H1 (cell line): Measurements from ENCODE around the gene MRPS9. TPM values are rescaled to one million over a fixed set of nuclear protein-coding genes. Genes with fewer than 3 reads are reported as not detected.

Source experiments
- CTCF ChIA-PET: fragments of 300-600 bp; sonication (Branson Sonifier 250); formaldehyde crosslinking; loops from one replicate; lab custom pipeline; 2021; ENCODE audit not compliant: partially characterized antibody; lab: Charles Lee
- POLR2A ChIA-PET: fragments of 300-600 bp; sonication (Branson Sonifier 250); formaldehyde crosslinking; loops from one replicate; lab custom pipeline; 2021; ENCODE audit warnings: inconsistent platforms; ENCODE audit not compliant: partially characterized antibody; lab: Charles Lee
- DNase-seq, 2 experiments: peaks; one replicate each; pipeline versions ENCODE4 v3.0.0 to v3.0.0-alpha.2; 2010 to 2022; ENCODE audit warnings: low spot score in 2 of 2, low read depth in 1 of 2, mixed read lengths in 1 of 2
- FAIRE-seq: peaks from 2 replicates; lab custom pipeline; 2011; peaks lifted over from hg19 to GRCh38; lab: Jason Lieb, UNC
- H2AFZ ChIP-seq: 2 replicates; pipeline ENCODE4 v1.8.1; 2012; ENCODE audit warnings: low read length, inconsistent platforms
- H2AK5ac ChIP-seq: 2 replicates; pipeline ENCODE4 v1.6.1; 2013; ENCODE audit warnings: low read depth, low read length
- H2BK120ac ChIP-seq: replicated peaks from 2 replicates; pipeline ENCODE3; 2013; ENCODE audit warnings: low read depth, low read length, inconsistent platforms
- H2BK12ac ChIP-seq: 2 replicates; pipeline ENCODE4 v1.6.1; 2013; ENCODE audit warnings: low read depth, low read length
- H2BK15ac ChIP-seq: 2 replicates; pipeline ENCODE4 v1.6.1; 2013; ENCODE audit warnings: low read length
- H2BK20ac ChIP-seq: 2 replicates; pipeline ENCODE4 v1.6.1; 2013; ENCODE audit warnings: low read length
- H2BK5ac ChIP-seq: 2 replicates; pipeline ENCODE4 v1.6.1; 2013; ENCODE audit warnings: low read depth, low read length
- H3K14ac ChIP-seq: 2 replicates; pipeline ENCODE4 v1.6.1; 2013; ENCODE audit warnings: inconsistent platforms; ENCODE audit not compliant: insufficient read length
- H3K18ac ChIP-seq: 2 replicates; pipeline ENCODE4 v1.6.1; 2013; ENCODE audit warnings: low read length; ENCODE audit errors: extremely low read depth
- H3K23ac ChIP-seq: 2 replicates; pipeline ENCODE4 v1.6.1; 2013; ENCODE audit warnings: inconsistent platforms; ENCODE audit not compliant: insufficient read length
- H3K23me2 ChIP-seq: 2 replicates; pipeline ENCODE4 v1.6.1; 2013; ENCODE audit warnings: low read depth, low read length
- H3K27ac ChIP-seq: 2 replicates; pipeline ENCODE4 v1.6.1; 2011; ENCODE audit warnings: low read depth, low read length, inconsistent platforms
- H3K27me3 ChIP-seq, 4 experiments: replicated peaks in 1 of 4; 1 replicate in 1 of 4; 2 replicates in 3 of 4; pipeline versions ENCODE4 v1.6.1 to v1.8.1; 2011 to 2013; ENCODE audit warnings: low read length in 3 of 4, mild to moderate bottlenecking in 3 of 4, inconsistent platforms in 2 of 4, mixed read lengths in 2 of 4, moderate library complexity in 1 of 4; ENCODE audit not compliant: control insufficient read depth in 3 of 4, insufficient read depth in 3 of 4; ENCODE audit errors: extremely low read depth in 1 of 4
- H3K36me3 ChIP-seq, 4 experiments: 2 replicates each; pipeline versions ENCODE4 v1.6.1 to v1.8.1; 2011 to 2013; ENCODE audit warnings: mild to moderate bottlenecking in 4 of 4, low read length in 3 of 4, moderate library complexity in 2 of 4, control low read depth in 1 of 4, inconsistent platforms in 1 of 4; ENCODE audit not compliant: insufficient read depth in 4 of 4, control insufficient read depth in 2 of 4
- H3K4ac ChIP-seq: replicated peaks from 2 replicates; pipeline ENCODE3; 2013; ENCODE audit warnings: low read length, low read depth, mixed read lengths, inconsistent platforms; ENCODE audit not compliant: insufficient read length
- H3K4me1 ChIP-seq, 4 experiments: replicated peaks in 1 of 4; 1 replicate in 1 of 4; 2 replicates in 3 of 4; pipeline versions ENCODE4 v1.6.1 to v1.8.1; 2011 to 2013; ENCODE audit warnings: low read length in 3 of 4, inconsistent platforms in 2 of 4, mixed read lengths in 1 of 4; ENCODE audit not compliant: insufficient read depth in 4 of 4, control insufficient read depth in 3 of 4
- H3K4me2 ChIP-seq, 2 experiments: 2 replicates each; pipeline versions ENCODE4 v1.6.1 to v1.8.1; 2011 to 2013; ENCODE audit warnings: low read depth in 2 of 2, low read length in 2 of 2, control low read depth in 1 of 2, inconsistent platforms in 1 of 2, mild to moderate bottlenecking in 1 of 2; ENCODE audit not compliant: insufficient read depth in 1 of 2
- H3K4me3 ChIP-seq, 4 experiments: fragments of 200-600, 300-600 bp in 1 of 4; sonication (generic), shearing (Covaris generic), sonication (Bioruptor Twin) in 1 of 4; 2 replicates each; pipeline versions ENCODE4 v1.5.1 to v1.8.1; 2011 to 2016; ENCODE audit warnings: low read length in 4 of 4, low read depth in 3 of 4, control low read depth in 2 of 4, inconsistent platforms in 2 of 4, mild to moderate bottlenecking in 2 of 4, mixed read lengths in 1 of 4, moderate library complexity in 1 of 4; ENCODE audit not compliant: insufficient read depth in 2 of 4; ENCODE audit errors: extremely low read depth in 1 of 4
- H3K56ac ChIP-seq: replicated peaks from 2 replicates; pipeline ENCODE3; 2013; ENCODE audit warnings: low read depth, mild to moderate bottlenecking, mixed read lengths, low read length, inconsistent platforms; ENCODE audit not compliant: insufficient read length
- H3K79me1 ChIP-seq: 2 replicates; pipeline ENCODE4 v1.6.1; 2013; ENCODE audit warnings: low read depth, low read length, control low read depth
- H3K79me2 ChIP-seq, 2 experiments: 2 replicates each; pipeline versions ENCODE4 v1.6.1 to v1.8.1; 2012 to 2013; ENCODE audit warnings: low read length in 2 of 2, mild to moderate bottlenecking in 2 of 2, inconsistent platforms in 1 of 2; ENCODE audit not compliant: insufficient read depth in 2 of 2, control insufficient read depth in 1 of 2
- H3K9ac ChIP-seq, 4 experiments: replicated peaks in 1 of 4; 1 replicate in 1 of 4; 2 replicates in 3 of 4; pipeline versions ENCODE4 v1.6.1 to v1.8.1; 2011 to 2013; ENCODE audit warnings: low read depth in 3 of 4, low read length in 3 of 4, control low read depth in 2 of 4, mild to moderate bottlenecking in 2 of 4, moderate library complexity in 2 of 4, inconsistent platforms in 1 of 4; ENCODE audit errors: extremely low read depth in 1 of 4
- H3K9me3 ChIP-seq, 2 experiments: 2 replicates each; pipeline versions ENCODE4 v1.6.1 to v1.8.1; 2012 to 2013; ENCODE audit warnings: mild to moderate bottlenecking in 2 of 2, moderate library complexity in 2 of 2, control low read depth in 1 of 2, inconsistent platforms in 1 of 2, low read depth in 1 of 2, low read length in 1 of 2, mixed read lengths in 1 of 2; ENCODE audit not compliant: insufficient read depth in 2 of 2
- H4K20me1 ChIP-seq, 2 experiments: replicated peaks in 1 of 2; 2 replicates each; pipeline versions ENCODE3 to v1.8.1; 2011 to 2013; ENCODE audit warnings: inconsistent platforms in 2 of 2, low read length in 2 of 2, mild to moderate bottlenecking in 1 of 2; ENCODE audit not compliant: insufficient read depth in 2 of 2, control insufficient read depth in 1 of 2
- H4K5ac ChIP-seq: 2 replicates; pipeline ENCODE4 v1.6.1; 2013; ENCODE audit warnings: low read length, low read depth, mixed read lengths, inconsistent platforms; ENCODE audit not compliant: insufficient read length
- H4K8ac ChIP-seq: 2 replicates; pipeline ENCODE4 v1.8.0; 2013; ENCODE audit warnings: mild to moderate bottlenecking, moderate library complexity, low read length, inconsistent platforms; ENCODE audit not compliant: insufficient read depth; ENCODE audit errors: extremely low read depth
- H4K91ac ChIP-seq: replicated peaks from 2 replicates; pipeline ENCODE3; 2013; ENCODE audit warnings: low read length, mixed read lengths, inconsistent platforms; ENCODE audit not compliant: insufficient read length
- ATF3 ChIP-seq: IDR thresholded peaks from 2 replicates; pipeline ENCODE4 v1.6.1; 2011; ENCODE audit warnings: low read depth, mild to moderate bottlenecking, low read length; ENCODE audit not compliant: insufficient read depth
- BRCA1 ChIP-seq: IDR thresholded peaks from 2 replicates; pipeline ENCODE4 v1.6.1; 2012; ENCODE audit warnings: low read depth, low read length, improper control_type of control experiment
- CEBPB ChIP-seq: IDR thresholded peaks from 2 replicates; pipeline ENCODE4 v1.6.1; 2012; ENCODE audit warnings: low read depth, low read length
- EP300 ChIP-seq, 2 experiments: IDR thresholded peaks; 1 replicate in 1 of 2; 2 replicates in 1 of 2; pipeline ENCODE4 v1.6.1; 2011 to 2012; ENCODE audit warnings: low read depth in 2 of 2, low read length in 2 of 2, mild to moderate bottlenecking in 2 of 2, borderline replicate concordance in 1 of 2, inconsistent platforms in 1 of 2, moderate library complexity in 1 of 2
- HDAC6 ChIP-seq: IDR thresholded peaks from one replicate; pipeline ENCODE4 v1.7.1; 2012; ENCODE audit warnings: low read depth, mild to moderate bottlenecking, inconsistent platforms, low read length, moderate library complexity
- JUN ChIP-seq: IDR thresholded peaks from 2 replicates; pipeline ENCODE4 v1.6.1; 2011; ENCODE audit warnings: low read depth, mild to moderate bottlenecking, improper control_type of control experiment, low read length
- KDM1A ChIP-seq: fragments of 200-600, 300-600 bp; sonication (generic); IDR thresholded peaks from 2 replicates; pipeline ENCODE4 v1.7.1; 2016; ENCODE audit warnings: mild to moderate bottlenecking, low read length, borderline replicate concordance
- MAFK ChIP-seq: IDR thresholded peaks from 2 replicates; pipeline ENCODE4 v1.6.1; 2012; ENCODE audit warnings: low read depth, mild to moderate bottlenecking, improper control_type of control experiment, low read length
- SRF ChIP-seq: IDR thresholded peaks from 2 replicates; pipeline ENCODE4 v1.6.1; 2011; ENCODE audit warnings: mild to moderate bottlenecking, low read depth, low read length, moderate library complexity
- TAF7 ChIP-seq: optimal IDR thresholded peaks from 2 replicates; pipeline ENCODE3; 2011; ENCODE audit warnings: low read depth, mild to moderate bottlenecking, inconsistent platforms, low read length, moderate library complexity, borderline replicate concordance
- TBP ChIP-seq: IDR thresholded peaks from 2 replicates; pipeline ENCODE4 v1.6.1; 2011; ENCODE audit warnings: low read depth, low read length, improper control_type of control experiment
- polyA plus RNA-seq, 7 experiments: library from polyadenylated mRNA; depleted of rRNA in 3 of 7; stranded (reverse) in 5 of 7; unstranded in 2 of 7; fragments of >200 nt in 5 of 7; fragments of 200-250 nt in 2 of 7; gene quantifications; 1 replicate in 5 of 7; 2 replicates in 1 of 7; 4 replicates in 1 of 7; pipeline versions ENCODE4 v1.2.1 to v1.2.3, GENCODE V29; 2011 to 2013; ENCODE audit warnings: missing spikeins in 2 of 7, mixed read lengths in 2 of 7
- total RNA-seq: library from RNA; stranded (reverse); fragmentation: NEBNext Ultra II Directional; extraction: Animal tissue kit (Norgen Biotek cat#: 25700); gene quantifications from 2 replicates; pipeline ENCODE4 v1.2.1, GENCODE V29; 2021

MRPS9 gene
- total and polyA plus RNA-seq, 2 of the 8 experiments (the other 6 are each of a cell fraction or from before 2014, with no cell fraction given): 36.2 to 71.0 TPM

GRCh38 chr2:105130546-105130945 is 92.7 kb downstream of the MRPS9 start:
- no peaks in the 10 kb centered on the region; the same call in 1 of the 2 replicates for H3K79me1 ChIP-seq
- no peak overlapping the region for H3K27ac ChIP-seq
- no peak overlapping the region for H3K9ac ChIP-seq
- no peaks in the 10 kb centered on the region for H3K23me2 ChIP-seq
- no peak overlapping the region for H2AFZ ChIP-seq
- ChIA-PET CTCF (interaction anchor here (0.8 to 2.2 kb wide), 4 partner anchors 11 to 108 kb away, joined by 3 to 8 read pairs (median 3); no protein-coding TSS in a partner anchor), POLR2A (no interaction called here)
- no peak overlapping the region for H3K23ac ChIP-seq
- DNase-seq (no peak), FAIRE-seq (no peak)
- H3K18ac ChIP-seq: no peak overlapping the region
- no peak overlapping the region for H4K5ac ChIP-seq
- H2AK5ac ChIP-seq: no peak overlapping the region
- peaks cover 0 to 2% of the 10 kb centered on the region in 2 experiments; a peak in 1 of 4 replicates for H3K9me3 ChIP-seq
- peaks cover 0 to 6% (median 2%) of the 10 kb centered on the region in 4 experiments; a peak in 2 of 7 replicates for H3K4me1 ChIP-seq
- no peak overlapping the region for H3K56ac ChIP-seq
- no peak overlapping the region for H3K14ac ChIP-seq
- no peak overlapping the region for H2BK20ac ChIP-seq
- H4K20me1 ChIP-seq: no peaks in the 10 kb centered on the region
- no peak overlapping the region for H4K91ac ChIP-seq
- no peak for TF ChIP-seq TAF7
- TF ChIP-seq HDAC6: no peak
- TF ChIP-seq ATF3: no peak
- no peak for TF ChIP-seq BRCA1
- TF ChIP-seq JUN: no peak
- no peak for TF ChIP-seq EP300 (IDR thresholded peaks at IDR 0.05; ENCODE audit: borderline replicate concordance in 1 of 2, low read depth in 2 of 2, low read length in 2 of 2)
- TF ChIP-seq MAFK: no peak
- no peak for TF ChIP-seq CEBPB
- TF ChIP-seq SRF: no peak
- TF ChIP-seq TBP: no peak
- no peak for TF ChIP-seq KDM1A
- no peak overlapping the region for H2BK120ac ChIP-seq
- H3K79me2 ChIP-seq: no peaks in the 10 kb centered on the region
- H3K4ac ChIP-seq: no peak overlapping the region
- no peaks in the 10 kb centered on the region for H3K36me3 ChIP-seq
- H2BK12ac ChIP-seq: no peak overlapping the region
- no peaks in the 10 kb centered on the region for H3K27me3 ChIP-seq
- H2BK15ac ChIP-seq: no peak overlapping the region
- H3K4me3 ChIP-seq: no peak overlapping the region
- H4K8ac ChIP-seq: no peak overlapping the region
- H3K4me2 ChIP-seq: no peak overlapping the region
- no peak overlapping the region for H2BK5ac ChIP-seq
